ENCODE results near the gene OGN. TPM values are rescaled to one million over a fixed set of nuclear protein-coding genes. Genes with fewer than 3 reads are reported as not detected.
"Not testable (repeated sequence)": the region's sequence is repeated elsewhere in the genome, so short reads cannot be mapped to it uniquely, and the experiment has no call there.

Gene OGN
- 9.3 TPM for total RNA-seq
- long read RNA-seq, partial matches to known transcripts = 2 of 4 reads
- long read RNA-seq, other reads (novel, unspliced or antisense) = 0 of 4 reads

GRCh38 chr9:92404042-92404836 is at the start of gene OGN:
Gene OGN, minus strand, starts transcription at chr9:92404578. Its CDS starts 1,171 bp downstream, at chr9:92403407.
- DNase-seq (ENCODE audit: missing footprints) = no peak
- intact Hi-C loops (cut with DNase I) = no loop called here
- no peak for ATAC-seq

DNA sequence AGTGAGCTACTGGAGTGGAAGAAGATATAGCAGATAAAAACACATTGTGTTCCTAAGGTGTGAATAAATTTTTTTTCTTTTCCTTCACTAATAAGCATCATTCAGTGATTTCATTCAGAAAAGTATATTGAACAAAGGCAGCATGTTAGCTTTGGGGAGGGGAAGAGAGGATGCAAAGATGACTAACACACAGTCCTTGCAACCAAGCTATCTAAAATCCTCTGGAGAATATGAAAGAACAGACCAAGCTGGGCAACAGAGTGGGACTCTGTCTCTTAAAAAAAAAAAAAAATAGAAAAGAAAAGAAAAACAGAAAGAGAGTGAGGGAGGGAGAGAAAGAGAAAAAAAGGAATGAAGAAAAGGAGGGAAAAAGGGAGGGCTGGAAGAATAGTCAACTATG is 42.2 kb upstream of the OGN start:
- no peak for ATAC-seq

DNA sequence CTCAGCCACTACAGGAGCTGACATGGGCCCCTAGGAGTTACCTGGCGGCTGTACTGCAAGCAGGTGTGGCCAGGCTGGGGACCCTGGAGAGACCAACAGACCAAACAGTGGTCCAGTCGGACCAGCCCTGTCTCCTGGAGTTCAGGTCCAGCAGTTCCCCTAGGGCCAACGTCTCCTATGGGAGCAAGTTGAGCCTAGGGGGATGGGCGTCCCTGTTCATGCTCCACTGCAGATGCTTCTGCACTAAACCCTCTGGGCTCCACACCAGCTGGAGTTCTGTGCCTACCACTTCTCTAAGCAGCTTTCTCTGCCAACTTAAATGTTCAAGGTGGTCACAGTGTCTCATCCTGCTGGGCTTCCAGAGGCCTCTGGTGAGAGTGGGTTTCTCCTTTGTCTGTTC is 40.5 kb upstream of the OGN start:
- intact Hi-C loops (cut with DNase I) = loop anchor here (10.0 kb wide), 1 partner anchor 310 kb away; no protein-coding TSS in a partner anchor
- no peak for DNase-seq (ENCODE audit: missing footprints)
- ATAC-seq = no peak

More for the DNA sequence above, 42.2 kb upstream of the OGN start:
- no peak for DNase-seq (ENCODE audit: missing footprints)
- intact Hi-C loops (cut with DNase I) = loop anchor here (10.0 kb wide), 1 partner anchor 312 kb away; no protein-coding TSS in a partner anchor

GRCh38 chr9:92440751-92441046 is 36.3 kb upstream of the OGN start:
- intact Hi-C loops (cut with DNase I) = loop anchor here (10.0 kb wide), 1 partner anchor 306 kb away; no protein-coding TSS in a partner anchor

GRCh38 chr9:92439921-92440750 is 35.8 kb upstream of the OGN start:
- DNase-seq (ENCODE audit: missing footprints) (no peak), ATAC-seq (no peak)
- intact Hi-C loops (cut with DNase I) = loop anchor here (10.0 kb wide), 1 partner anchor 305 kb away; no protein-coding TSS in a partner anchor

More at GRCh38 chr9:92440751-92441046, 36.3 kb upstream of the OGN start:
- ATAC-seq (no peak), DNase-seq (ENCODE audit: missing footprints) (no peak)

DNA sequence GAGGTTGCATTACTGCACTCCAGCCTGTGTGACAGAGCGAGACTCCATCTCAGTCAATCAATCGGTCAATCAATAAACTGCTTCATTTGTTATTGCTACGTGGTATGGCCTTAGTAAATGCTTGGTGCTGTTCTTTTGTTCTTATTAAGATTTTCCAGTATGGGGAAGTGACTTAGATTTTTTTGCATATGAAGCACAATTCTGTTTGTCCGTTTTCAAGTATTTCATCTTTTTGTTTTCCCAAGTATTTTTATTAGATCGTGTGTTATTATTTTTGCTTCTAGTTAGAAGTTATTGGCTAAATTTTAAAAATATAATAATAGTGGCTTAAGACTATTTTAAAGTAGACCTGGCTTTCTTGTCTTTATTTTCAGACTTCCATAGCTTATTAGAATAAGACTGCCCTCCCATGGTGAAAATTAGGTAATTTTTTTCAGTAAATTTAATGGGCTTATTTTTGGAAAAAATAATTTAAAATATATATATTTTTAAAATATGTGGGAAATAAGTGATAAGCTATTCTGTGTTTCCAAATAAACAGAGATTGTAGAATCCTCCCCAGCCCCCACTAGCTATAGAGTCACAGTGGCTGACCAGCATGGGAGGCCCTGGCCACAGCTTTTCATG is 34.6 kb upstream of the OGN start:
- ATAC-seq (no peak), DNase-seq (ENCODE audit: missing footprints) (no peak)
- intact Hi-C loops (cut with DNase I) = no loop called here

DNA sequence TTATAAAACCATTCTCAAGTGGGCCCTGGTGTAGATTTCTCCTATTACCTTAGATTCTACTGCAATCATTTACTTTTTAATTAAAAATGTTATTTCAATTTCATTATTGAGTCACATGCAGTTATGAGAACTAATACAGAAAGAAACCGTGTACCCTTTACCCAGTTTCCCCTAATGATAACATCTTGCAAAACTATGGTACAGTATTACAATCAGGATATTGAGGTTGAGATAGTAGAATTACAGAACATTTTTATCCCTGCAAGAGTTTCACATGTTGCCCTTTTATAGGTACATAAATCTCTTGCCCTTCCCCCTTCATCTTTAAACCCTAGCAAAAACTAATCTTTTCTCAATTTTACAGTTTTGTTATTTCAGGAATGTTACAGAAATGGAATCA is 30.9 kb upstream of the OGN start:
- intact Hi-C loops (cut with DNase I) = no loop called here
- DNase-seq (ENCODE audit: missing footprints) (no peak), ATAC-seq (no peak)

- DNase-seq (ENCODE audit: missing footprints) = no peak
- ATAC-seq = no peak
- intact Hi-C loops (cut with DNase I) = no loop called here
Observed at GRCh38 chr9:92432972-92433548, 28.7 kb upstream of the OGN start.

- DNase-seq (ENCODE audit: missing footprints) (no peak), ATAC-seq (no peak)
- intact Hi-C loops (cut with DNase I) = no loop called here
Observed at GRCh38 chr9:92432350-92432749, 28.0 kb upstream of the OGN start.

DNA sequence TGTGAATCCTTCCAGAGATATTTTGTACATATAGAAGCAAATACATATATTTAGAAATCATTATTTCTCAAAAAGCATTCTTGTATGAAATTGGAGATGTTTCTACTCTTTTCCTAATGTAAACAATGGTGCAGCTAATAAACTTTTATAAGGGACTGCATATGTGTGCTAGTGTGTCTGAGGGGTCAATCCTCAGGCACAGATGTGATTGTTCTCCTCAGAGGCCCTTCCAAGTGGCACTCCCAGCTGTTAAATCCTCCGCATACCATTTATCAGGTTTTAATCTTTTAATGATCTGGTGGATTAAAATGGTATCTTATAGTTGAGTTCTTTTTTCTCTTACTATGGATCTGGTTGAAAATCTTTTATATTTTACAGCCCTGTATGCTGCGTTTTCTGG is 25.5 kb upstream of the OGN start:
- intact Hi-C loops (cut with DNase I) = no loop called here
- DNase-seq (ENCODE audit: missing footprints) = no peak
- ATAC-seq = no peak

GRCh38 chr9:92426501-92427145 is 22.2 kb upstream of the OGN start:
- ATAC-seq (no peak), DNase-seq (ENCODE audit: missing footprints) (no peak)
- intact Hi-C loops (cut with DNase I) = no loop called here

DNA sequence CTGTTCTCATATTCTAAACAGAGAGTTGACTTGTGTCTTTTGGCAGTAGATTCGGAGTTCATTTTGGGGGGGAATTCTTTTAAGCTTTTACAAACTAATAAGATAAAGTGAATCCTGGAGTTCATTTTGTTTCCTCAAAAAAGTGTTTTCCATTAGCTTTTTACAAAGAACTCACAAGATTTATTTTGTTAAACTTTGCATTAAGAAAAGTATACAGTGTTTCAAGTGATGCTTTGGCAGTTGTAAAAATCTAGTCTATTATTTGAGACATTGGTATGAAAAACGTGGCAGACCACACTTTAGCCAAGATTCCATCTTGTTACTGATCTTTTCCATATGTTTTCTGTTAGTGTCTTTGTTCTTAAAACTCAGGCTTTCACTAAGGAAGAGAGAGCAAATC is 21.1 kb upstream of the OGN start:
- intact Hi-C loops (cut with DNase I) = no loop called here
- DNase-seq (ENCODE audit: missing footprints) (no peak), ATAC-seq (no peak)

DNA sequence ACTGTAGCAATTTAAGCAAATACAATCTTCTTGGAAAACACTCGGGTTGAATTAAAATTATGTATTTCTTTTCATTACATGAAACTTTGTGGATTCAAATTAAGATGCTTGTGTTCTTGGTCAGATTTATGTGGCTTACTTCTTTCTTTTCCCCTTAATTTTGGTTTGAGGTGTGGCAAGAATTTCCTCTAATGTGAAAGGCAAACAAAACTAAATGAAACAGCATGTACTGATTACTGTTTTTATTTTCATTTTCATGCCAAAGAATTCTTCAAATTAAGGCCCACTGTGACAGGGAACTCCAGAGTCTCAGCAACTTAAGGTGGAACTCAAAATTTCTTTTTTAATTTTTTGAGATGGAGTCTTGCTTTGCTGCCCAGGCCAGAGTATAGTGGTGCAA is 20.0 kb upstream of the OGN start, which contains the start of gene OMD:
Gene OMD (minus strand): TSS at position 132 of the 400 bp plus-strand sequence. CDS start 6,913 bp downstream, outside the sequence.
- DNase-seq (ENCODE audit: missing footprints) (no peak), ATAC-seq (peak; percentile 56)
- intact Hi-C loops (cut with DNase I) = no loop called here

DNA sequence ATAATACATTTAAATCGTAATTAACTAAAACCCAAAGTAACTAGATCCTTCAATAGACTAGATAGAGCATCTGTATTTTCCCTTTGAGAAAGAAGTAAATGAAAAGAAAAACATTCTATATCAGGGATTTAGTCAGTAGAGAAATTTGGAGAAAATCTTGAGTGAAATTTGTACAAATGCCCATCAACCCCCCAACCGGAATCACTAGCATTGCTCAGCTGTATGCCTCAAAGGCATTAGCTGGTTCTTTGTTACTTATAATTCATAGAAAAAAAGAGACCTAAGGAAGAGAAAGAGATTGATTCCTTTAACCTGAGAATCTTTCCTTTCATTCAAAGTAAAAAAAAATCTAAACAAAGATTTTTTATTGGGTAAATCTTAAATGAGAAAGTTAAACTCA is 19.2 kb upstream of the OGN start:
- intact Hi-C loops (cut with DNase I) = no loop called here
- ATAC-seq = no peak
- DNase-seq (ENCODE audit: missing footprints) = no peak

- DNase-seq (ENCODE audit: missing footprints) = no peak
- no peak for ATAC-seq
- intact Hi-C loops (cut with DNase I) = no loop called here
Observed at GRCh38 chr9:92422611-92423338, 18.4 kb upstream of the OGN start.

DNA sequence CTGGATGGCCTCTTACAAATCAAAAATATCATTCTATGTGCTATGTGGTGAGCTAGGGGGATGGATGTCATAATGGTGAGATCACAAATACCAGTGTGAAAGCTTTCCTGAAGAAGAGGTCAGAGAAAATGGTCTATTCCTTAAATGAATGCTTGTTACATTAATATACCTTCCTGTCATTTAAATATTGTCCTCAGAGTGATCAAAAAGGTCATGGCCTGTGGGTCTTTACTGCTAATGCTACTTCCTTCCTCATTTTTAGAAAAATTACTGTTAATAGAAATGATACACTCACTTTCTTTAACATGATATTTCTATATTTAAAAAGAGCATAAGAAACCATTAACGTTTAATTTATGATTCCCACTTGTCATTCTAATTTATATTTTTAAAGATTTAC is 10.2 kb upstream of the OGN start:
- DNase-seq (ENCODE audit: missing footprints) = no peak
- intact Hi-C loops (cut with DNase I) = no loop called here
- no peak for ATAC-seq

- ATAC-seq; intact Hi-C loops (cut with DNase I); DNase-seq (ENCODE audit: missing footprints): not testable (repeated sequence)
Observed at GRCh38 chr9:92411157-92411556, 6.8 kb upstream of the OGN start.
